Astrocyte (in vitro differentiated cells and primary cell): ENCODE measurements around the gene TNXB. TPM values are rescaled to one million over a fixed set of nuclear protein-coding genes. Genes with fewer than 3 reads are reported as not detected.
A peak's percentile ranks its signal among the peaks of the same experiment; 100 is the strongest.

Source experiments
- DNase-seq: peaks from one replicate; pipeline ENCODE4 v3.0.0-alpha.2; 2010; ENCODE audit warnings: low read depth
- FAIRE-seq: peaks from 2 replicates; lab custom pipeline; 2011; peaks lifted over from hg19 to GRCh38; lab: Jason Lieb, UNC
- H2AFZ ChIP-seq: 2 replicates; pipeline ENCODE4 v1.6.0; 2012; ENCODE audit warnings: low read depth, low read length, inconsistent platforms
- H3K27ac ChIP-seq: 2 replicates; pipeline ENCODE4 v1.5.1; 2011; ENCODE audit warnings: low read depth, low read length, inconsistent platforms
- H3K27me3 ChIP-seq: 2 replicates; pipeline ENCODE4 v1.6.0; 2011; ENCODE audit warnings: low read length, inconsistent platforms; ENCODE audit not compliant: insufficient read depth
- H3K36me3 ChIP-seq: 2 replicates; pipeline ENCODE4 v1.5.1; 2011; ENCODE audit warnings: low read length, inconsistent platforms; ENCODE audit not compliant: insufficient read depth
- H3K4me1 ChIP-seq: 2 replicates; pipeline ENCODE4 v1.5.1; 2011; ENCODE audit warnings: low read length, inconsistent platforms; ENCODE audit not compliant: insufficient read depth
- H3K4me2 ChIP-seq: 2 replicates; pipeline ENCODE4 v1.6.0; 2012; ENCODE audit warnings: low read length, inconsistent platforms
- H3K4me3 ChIP-seq: 2 replicates; pipeline ENCODE4 v1.5.1; 2011; ENCODE audit warnings: low read depth, mild to moderate bottlenecking, low read length, inconsistent platforms; ENCODE audit not compliant: insufficient read depth
- H3K79me2 ChIP-seq: 2 replicates; pipeline ENCODE4 v1.6.0; 2012; ENCODE audit warnings: mild to moderate bottlenecking, low read length, inconsistent platforms; ENCODE audit not compliant: insufficient read depth
- H3K9ac ChIP-seq: 2 replicates; pipeline ENCODE4 v1.6.0; 2012; ENCODE audit warnings: mild to moderate bottlenecking, low read length, inconsistent platforms
- H3K9me3 ChIP-seq: 2 replicates; pipeline ENCODE4 v1.5.1; 2012; ENCODE audit warnings: low read depth, mild to moderate bottlenecking, low read length, inconsistent platforms; ENCODE audit not compliant: insufficient read depth
- H4K20me1 ChIP-seq: 2 replicates; pipeline ENCODE4 v1.6.0; 2012; ENCODE audit warnings: low read length, inconsistent platforms; ENCODE audit not compliant: insufficient read depth
- H3K27ac Mint-ChIP-seq: one replicate; pipeline ENCODE4 v1.8.0; 2021; ENCODE audit warnings: mild to moderate bottlenecking, mixed read lengths; ENCODE audit not compliant: unreplicated experiment
- H3K27me3 Mint-ChIP-seq: one replicate; pipeline ENCODE4 v1.8.0; 2021; ENCODE audit warnings: low read depth, mixed read lengths; ENCODE audit not compliant: unreplicated experiment
- H3K36me3 Mint-ChIP-seq: one replicate; pipeline ENCODE4 v1.8.0; 2021; ENCODE audit warnings: low read depth, mixed read lengths; ENCODE audit not compliant: unreplicated experiment
- H3K4me1 Mint-ChIP-seq: one replicate; pipeline ENCODE4 v1.8.0; 2021; ENCODE audit warnings: low read depth, mixed read lengths; ENCODE audit not compliant: unreplicated experiment
- H3K4me3 Mint-ChIP-seq: one replicate; pipeline ENCODE4 v1.8.0; 2021; ENCODE audit warnings: mild to moderate bottlenecking, moderate library complexity, mixed read lengths; ENCODE audit not compliant: unreplicated experiment
- H3K9me3 Mint-ChIP-seq: one replicate; pipeline ENCODE4 v1.8.0; 2021; ENCODE audit warnings: mild to moderate bottlenecking, mixed read lengths; ENCODE audit not compliant: unreplicated experiment
- CTCF ChIP-seq: IDR thresholded peaks from 2 replicates; pipeline ENCODE4 v1.5.1; 2011; ENCODE audit warnings: low read depth, mild to moderate bottlenecking, inconsistent platforms, low read length, moderate library complexity; ENCODE audit not compliant: insufficient read depth
- EZH2 ChIP-seq: IDR thresholded peaks from 2 replicates; pipeline ENCODE4 v1.6.1; 2012; ENCODE audit warnings: mild to moderate bottlenecking, low read length, inconsistent platforms; ENCODE audit not compliant: insufficient read depth
- total RNA-seq: library from RNA; stranded (reverse); gene quantifications from 2 replicates; pipeline ENCODE4 v1.2.1, GENCODE V29; 2021

TNXB gene
- total RNA-seq, 1 donor from 2014 or later: 2.3 TPM

DNA sequence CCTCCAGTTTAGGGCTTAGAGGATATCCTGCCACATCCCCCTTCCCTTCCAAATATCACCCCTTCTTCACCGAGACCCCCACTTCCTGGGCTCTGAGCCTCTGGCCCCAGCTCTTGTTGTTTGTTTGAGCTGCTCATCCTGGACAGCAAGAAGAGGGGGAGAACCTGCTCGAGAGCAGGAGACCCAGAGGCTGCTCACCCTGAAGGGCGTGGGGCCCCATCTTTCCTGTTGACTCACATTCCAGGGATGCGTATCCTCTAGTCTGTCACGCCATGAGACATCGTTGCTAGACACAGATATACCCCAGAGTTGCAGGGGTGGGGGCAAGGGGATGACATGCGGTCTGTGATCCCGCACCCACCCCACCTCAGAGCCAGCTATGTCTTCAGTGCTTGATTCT lies 5.7 kb upstream of the TNXB start:
- Mint-ChIP-seq H3K27me3 (peaks cover 17% of the 10 kb centered on the region), H3K9me3 (no peaks in the 10 kb centered on the region), H3K4me3 (no peak overlapping the region), H3K36me3 (peaks cover 17% of the 10 kb centered on the region), H3K27ac (peak overlapping the region; percentile 87), H3K4me1 (peaks cover 9% of the 10 kb centered on the region)
- Histone ChIP-seq H3K27me3 (no peaks in the 10 kb centered on the region), H2AFZ (no peak overlapping the region), H3K4me1 (peaks cover 18% of the 10 kb centered on the region), H4K20me1 (peaks cover 19% of the 10 kb centered on the region), H3K4me2 (peak overlapping the region; percentile 21), H3K9ac (no peak overlapping the region), H3K79me2 (no peaks in the 10 kb centered on the region), H3K27ac (no peak overlapping the region), H3K9me3 (no peaks in the 10 kb centered on the region), H3K4me3 (no peak overlapping the region), H3K36me3 (peaks cover 17% of the 10 kb centered on the region)
- TF ChIP-seq EZH2 (no peak), CTCF (no peak)
- DNase-seq (no peak), FAIRE-seq (no peak)

GRCh38 chr6:32113386-32114352 lies 4.5 kb upstream of the TNXB start:
- Mint-ChIP-seq H3K36me3 (peaks cover 17% of the 10 kb centered on the region), H3K4me1 (peaks cover 12% of the 10 kb centered on the region), H3K9me3 (no peaks in the 10 kb centered on the region), H3K4me3 (no peak overlapping the region), H3K27me3 (peaks cover 26% of the 10 kb centered on the region), H3K27ac (no peak overlapping the region)
- no peak overlapping the region for H3K4me2 ChIP-seq
- peak overlapping the region; percentile 7 for H3K9ac ChIP-seq
- FAIRE-seq (no peak), DNase-seq (peak; percentile 69)
- no peak overlapping the region for H3K4me3 ChIP-seq
- TF ChIP-seq CTCF: peak; percentile 24
- TF ChIP-seq EZH2: no peak
- no peak overlapping the region for H3K27ac ChIP-seq
- H3K79me2 ChIP-seq: no peaks in the 10 kb centered on the region
- H2AFZ ChIP-seq: no peak overlapping the region
- peaks cover 15% of the 10 kb centered on the region for H3K4me1 ChIP-seq
- peaks cover 16% of the 10 kb centered on the region for H3K36me3 ChIP-seq
- peaks cover 14% of the 10 kb centered on the region for H4K20me1 ChIP-seq
- H3K27me3 ChIP-seq: peaks cover 5% of the 10 kb centered on the region
- H3K9me3 ChIP-seq: no peaks in the 10 kb centered on the region
